ENCODE measurements around the gene STK11IP. TPM values are rescaled to one million over a fixed set of nuclear protein-coding genes. Genes with fewer than 3 reads are reported as not detected.

STK11IP gene
- total RNA-seq, 1 experiment from 2014 or later = 39.9 TPM

DNA sequence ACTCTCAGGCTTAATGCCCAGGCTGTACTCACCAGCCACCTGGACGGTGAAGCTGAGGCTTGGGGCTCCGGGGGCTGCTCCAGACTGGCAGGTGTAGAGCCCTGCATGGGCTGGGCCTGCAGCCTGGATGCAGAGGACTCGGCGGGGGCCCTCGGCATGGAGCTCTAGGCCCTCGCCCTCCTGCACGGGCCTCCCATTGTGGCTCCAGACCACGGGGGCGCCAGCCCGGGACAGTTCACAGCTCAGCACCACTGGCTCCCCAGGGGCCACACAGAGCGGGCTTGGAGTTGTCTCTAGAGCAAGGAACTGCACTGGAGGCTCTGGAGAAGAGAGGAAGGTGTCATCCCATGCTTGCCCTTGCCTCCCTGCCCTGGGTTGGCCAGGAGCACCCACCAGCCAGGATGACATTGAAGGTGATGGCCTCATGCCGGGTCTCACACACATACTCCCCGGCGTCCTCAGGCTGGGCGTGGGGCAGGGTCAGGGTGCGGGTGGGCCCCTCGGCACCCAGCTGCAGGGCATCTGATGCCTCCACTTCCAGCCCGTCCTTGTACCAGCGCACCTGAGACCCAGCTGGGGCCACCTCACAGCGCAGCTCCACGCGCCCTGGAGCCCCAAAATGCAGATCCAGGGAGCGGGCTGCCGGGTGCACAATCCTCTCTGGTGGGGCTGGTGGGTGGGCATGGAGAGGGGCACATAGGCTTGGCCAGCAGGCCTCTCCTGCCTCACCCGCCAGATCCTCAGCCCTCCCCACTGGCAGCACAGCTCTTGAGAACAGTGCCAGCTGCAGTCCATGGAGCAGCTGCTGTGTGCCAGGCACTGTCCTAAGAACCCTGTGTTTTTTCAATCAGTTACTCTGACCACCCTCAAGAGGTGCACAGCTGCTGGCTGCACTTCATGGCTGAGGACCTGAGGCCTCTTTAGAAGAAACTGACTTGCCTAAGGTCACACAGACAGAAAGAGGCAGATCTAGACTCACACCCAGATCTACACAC is 39.6 kb upstream of the STK11IP start (continued):
- TF ChIP-seq, protein P1, sequence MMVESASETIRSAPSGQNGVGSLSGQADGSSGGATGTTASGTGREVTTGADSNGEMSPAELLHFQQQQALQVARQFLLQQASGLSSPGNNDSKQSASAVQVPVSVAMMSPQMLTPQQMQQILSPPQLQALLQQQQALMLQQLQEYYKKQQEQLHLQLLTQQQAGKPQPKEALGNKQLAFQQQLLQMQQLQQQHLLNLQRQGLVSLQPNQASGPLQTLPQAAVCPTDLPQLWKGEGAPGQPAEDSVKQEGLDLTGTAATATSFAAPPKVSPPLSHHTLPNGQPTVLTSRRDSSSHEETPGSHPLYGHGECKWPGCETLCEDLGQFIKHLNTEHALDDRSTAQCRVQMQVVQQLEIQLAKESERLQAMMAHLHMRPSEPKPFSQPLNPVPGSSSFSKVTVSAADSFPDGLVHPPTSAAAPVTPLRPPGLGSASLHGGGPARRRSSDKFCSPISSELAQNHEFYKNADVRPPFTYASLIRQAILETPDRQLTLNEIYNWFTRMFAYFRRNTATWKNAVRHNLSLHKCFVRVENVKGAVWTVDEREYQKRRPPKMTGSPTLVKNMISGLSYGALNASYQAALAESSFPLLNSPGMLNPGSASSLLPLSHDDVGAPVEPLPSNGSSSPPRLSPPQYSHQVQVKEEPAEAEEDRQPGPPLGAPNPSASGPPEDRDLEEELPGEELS (CRISPR knock-in tag; IDR thresholded peaks at IDR 0.05) = no peak
- TF ChIP-seq, protein P2, sequence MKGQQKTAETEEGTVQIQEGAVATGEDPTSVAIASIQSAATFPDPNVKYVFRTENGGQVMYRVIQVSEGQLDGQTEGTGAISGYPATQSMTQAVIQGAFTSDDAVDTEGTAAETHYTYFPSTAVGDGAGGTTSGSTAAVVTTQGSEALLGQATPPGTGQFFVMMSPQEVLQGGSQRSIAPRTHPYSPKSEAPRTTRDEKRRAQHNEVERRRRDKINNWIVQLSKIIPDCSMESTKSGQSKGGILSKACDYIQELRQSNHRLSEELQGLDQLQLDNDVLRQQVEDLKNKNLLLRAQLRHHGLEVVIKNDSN (CRISPR knock-in tag; IDR thresholded peaks at IDR 0.05) = no peak

DNA sequence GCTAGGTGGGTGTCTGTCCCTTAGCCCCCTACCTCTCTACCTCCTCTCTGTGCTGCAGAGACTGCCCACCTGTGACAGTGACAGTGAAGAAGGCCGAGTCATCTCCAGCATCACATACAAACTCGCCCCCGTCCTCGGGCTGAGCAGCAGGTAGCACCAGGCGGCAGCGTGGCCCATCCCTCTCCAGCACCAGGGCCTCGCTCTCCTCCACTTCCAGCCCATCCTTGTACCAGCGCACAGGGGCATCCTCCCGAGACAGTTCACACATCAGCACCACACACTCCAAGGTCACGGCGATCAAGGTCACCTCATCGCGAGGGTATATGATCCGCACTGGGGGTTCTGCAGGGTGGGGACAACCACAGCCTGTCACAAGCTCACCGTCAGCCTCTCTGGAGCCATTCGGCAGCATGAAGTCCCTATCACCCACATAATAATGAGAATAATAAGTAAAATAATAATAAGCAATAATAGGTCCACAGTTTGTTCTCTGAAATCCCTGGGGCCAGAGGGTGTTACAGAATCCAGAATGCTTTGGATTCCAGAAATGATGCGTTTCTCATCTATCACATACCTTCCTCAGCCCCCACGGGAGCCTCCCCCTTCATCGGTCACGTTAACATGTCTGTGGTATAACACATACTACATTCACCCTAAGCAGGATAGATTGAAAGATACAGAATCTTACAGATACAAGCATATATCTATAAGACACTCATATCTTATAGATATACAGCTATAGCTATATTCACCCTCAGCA is 38.3 kb upstream of the STK11IP start:
- TF ChIP-seq FOXK1 (CRISPR knock-in tag; IDR thresholded peaks at IDR 0.05) (no peak), PREB (CRISPR knock-in tag; IDR thresholded peaks at IDR 0.05; ENCODE audit: borderline replicate concordance) (no peak), ETV6 (CRISPR knock-in tag; IDR thresholded peaks at IDR 0.05) (no peak), USF2 (CRISPR knock-in tag; IDR thresholded peaks at IDR 0.05) (no peak)
- TF ChIP-seq, protein P3, sequence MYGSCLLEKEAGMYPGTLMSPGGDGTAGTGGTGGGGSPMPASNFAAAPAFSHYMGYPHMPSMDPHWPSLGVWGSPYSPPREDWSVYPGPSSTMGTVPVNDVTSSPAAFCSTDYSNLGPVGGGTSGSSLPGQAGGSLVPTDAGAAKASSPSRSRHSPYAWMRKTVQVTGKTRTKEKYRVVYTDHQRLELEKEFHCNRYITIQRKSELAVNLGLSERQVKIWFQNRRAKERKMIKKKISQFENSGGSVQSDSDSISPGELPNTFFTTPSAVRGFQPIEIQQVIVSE (CRISPR knock-in tag; IDR thresholded peaks at IDR 0.05; ENCODE audit: borderline replicate concordance) = no peak

GRCh38 chr2:219560037-219560892 is 37.4 kb upstream of the STK11IP start:
- TF ChIP-seq ZNF121 (CRISPR knock-in tag; IDR thresholded peaks at IDR 0.05) = no peak
- TF ChIP-seq CTCF (IDR thresholded peaks at IDR 0.05) = peak; percentile 91
- Mint-ChIP-seq H3K27ac (peak overlapping the region; percentile 84), H3K4me3 (no peak overlapping the region), H3K36me3 (peaks cover 31% of the 10 kb centered on the region), H3K4me1 (peaks cover 56% of the 10 kb centered on the region), H3K9me3 (no peaks in the 10 kb centered on the region), H3K27me3 (ENCODE audit: low read depth) (peaks cover 4% of the 10 kb centered on the region; the same call in 1 of the 2 replicates)
- no peak for DNase-seq (ENCODE audit: low spot score)
- POLR2A ChIA-PET = interaction anchor here (1.0 to 3.6 kb wide), 6 partner anchors 8 to 125 kb away, joined by 3 to 29 read pairs (median 10); partner anchors contain the start of genes CHPF, INHA, OBSL1 and STK11IP
- ATAC-seq = peak; percentile 4
- CTCF ChIA-PET = interaction anchor here (0.6 to 7.2 kb wide), 47 partner anchors 8 to 1622 kb away, joined by 3 to 86 read pairs (median 5); partner anchors contain the start of genes CHPF, DNPEP, GMPPA and INHA

More for the DNA sequence above, 38.3 kb upstream of the STK11IP start:
- Mint-ChIP-seq H3K9me3 (no peaks in the 10 kb centered on the region), H3K36me3 (peaks cover 29% of the 10 kb centered on the region), H3K4me1 (peaks cover 46% of the 10 kb centered on the region), H3K4me3 (no peak overlapping the region), H3K27ac (no peak overlapping the region; the same call in 1 of the 2 replicates), H3K27me3 (ENCODE audit: low read depth) (peaks cover 7% of the 10 kb centered on the region)
- POLR2A ChIA-PET = interaction anchor here (3.4 to 3.6 kb wide), 3 partner anchors 7 to 38 kb away, joined by 17 to 29 read pairs (median 17); partner anchors contain the start of genes INHA, OBSL1 and STK11IP
- DNase-seq (ENCODE audit: low spot score) (no peak), ATAC-seq (no peak)
- CTCF ChIA-PET = interaction anchor here (0.6 to 7.2 kb wide), 28 partner anchors 7 to 530 kb away, joined by 3 to 86 read pairs (median 8); partner anchors contain the start of genes CHPF, DNPEP, GMPPA and INHA
